ENCODE data around the gene PPARG. TPM values are rescaled to one million over a fixed set of nuclear protein-coding genes. Genes with fewer than 3 reads are reported as not detected.

Gene PPARG
- total and polyA plus RNA-seq, 10 of the 15 experiments (the other 5 are each of a cell fraction or from before 2014, with no cell fraction given) = 0.06 to 0.86 (median 0.12) TPM; not detected in 5

GRCh38 chr3:12379640-12380429 is 91.0 kb downstream of the PPARG start:
- no peaks in the 10 kb centered on the region for H3K27me3 ChIP-seq (replicated peaks in 1 of 2; ENCODE audit: control insufficient read depth in 2 of 2, insufficient read depth in 2 of 2, low read length in 1 of 2)
- ATAC-seq (no peak), FAIRE-seq (no peak), DNase-seq (ENCODE audit: low read depth, low spot score) (no peak)
- intact Hi-C loops (cut with micrococcal nuclease; ENCODE audit: unreplicated experiment) = no loop called here
- H2AFZ ChIP-seq (ENCODE audit: control insufficient read depth, low read depth, low read length) = no peak overlapping the region
- H3K27ac ChIP-seq (ENCODE audit: control insufficient read depth, insufficient read depth) = no peak overlapping the region
- no TSS peak for BruUV-seq (replicated peaks)
- TF ChIP-seq WRNIP1 (IDR thresholded peaks at IDR 0.05; ENCODE audit: borderline replicate concordance, low read depth, low read length) (no peak), E2F8 (IDR thresholded peaks at IDR 0.05; ENCODE audit: low read depth, partially characterized antibody) (no peak), BCLAF1 (IDR thresholded peaks at IDR 0.05) (no peak), FOS (IDR thresholded peaks at IDR 0.05; ENCODE audit: borderline replicate concordance, extremely low read depth, insufficient read length) (no peak)
- H3K4me3 ChIP-seq = no peak overlapping the region
- no peak overlapping the region for H3K9ac ChIP-seq (ENCODE audit: control insufficient read depth, insufficient read depth, low read length)
- CTCF ChIA-PET = interaction anchor here (0.6 kb wide), 1 partner anchor 9 kb away, joined by 3 read pairs; no protein-coding TSS in a partner anchor
- no peaks in the 10 kb centered on the region for H3K9me3 ChIP-seq (replicated peaks; ENCODE audit: control insufficient read depth, insufficient read depth, low read length)
- H3K36me3 ChIP-seq (ENCODE audit: control insufficient read depth in 2 of 2, insufficient read depth in 2 of 2, low read length in 1 of 2) = no peaks in the 10 kb centered on the region
- SMC1A ChIA-PET (ENCODE audit: uncharacterized antibody, unreplicated experiment) = interaction anchor here (0.6 kb wide), 1 partner anchor 16 kb away, joined by 3 read pairs; no protein-coding TSS in a partner anchor
- RAD21 ChIA-PET (ENCODE audit: unreplicated experiment) = no interaction called here
- H3K79me2 ChIP-seq (ENCODE audit: control insufficient read depth, insufficient read depth, low read length) = no peaks in the 10 kb centered on the region
- H3K4me2 ChIP-seq (ENCODE audit: control insufficient read depth, insufficient read depth) = no peak overlapping the region
- no peaks in the 10 kb centered on the region for H3K4me1 ChIP-seq (ENCODE audit: control insufficient read depth, insufficient read depth, low read length)
- 37% methylated on average over 5 of the region's 5 CpGs for WGBS (ENCODE audit: insufficient coverage, insufficient replicate concordance, low lambda C conversion rate, missing lambda C conversion rate)
- no peaks in the 10 kb centered on the region for H4K20me1 ChIP-seq (ENCODE audit: control insufficient read depth, insufficient read depth)
- in situ Hi-C loops (cut with MboI) = no loop called here
- POLR2A ChIA-PET = no interaction called here
